Upper lobe of right lung (tissue), 1 donor: ENCODE data around the gene KNOP1. TPM values are rescaled to one million over a fixed set of nuclear protein-coding genes. Genes with fewer than 3 reads are reported as not detected.

Experiments used
- ATAC-seq: fragments of 200-7000 bp; cut with Tn5 transposase; one replicate; pipeline ENCODE4 v1.9.1; 2020; ENCODE audit warnings: mild to moderate bottlenecking, moderate library complexity
- DNase-seq: peaks from one replicate; pipeline ENCODE4 v3.0.0-alpha.2; 2020
- H3K27ac ChIP-seq: fragments of 200-600 bp; one replicate; pipeline ENCODE4 v1.8.0; 2022
- H3K27me3 ChIP-seq: fragments of 200-600 bp; one replicate; pipeline ENCODE4 v1.8.0; 2022; ENCODE audit warnings: mild to moderate bottlenecking
- H3K36me3 ChIP-seq: fragments of 200-600 bp; one replicate; pipeline ENCODE4 v1.8.0; 2022
- H3K4me1 ChIP-seq: fragments of 200-600 bp; one replicate; pipeline ENCODE4 v1.8.0; 2022
- H3K4me3 ChIP-seq: fragments of 200-600 bp; one replicate; pipeline ENCODE4 v1.8.0; 2022; ENCODE audit warnings: mild to moderate bottlenecking
- H3K9me3 ChIP-seq: fragments of 200-600 bp; one replicate; pipeline ENCODE4 v1.8.0; 2022
- CTCF ChIP-seq: fragments of 200-600 bp; IDR thresholded peaks from one replicate; pipeline ENCODE4 v1.8.0; 2022; ENCODE audit warnings: antibody characterized with exemption
- intact Hi-C: fragments of 100-400 bp; cut with DNase I; formaldehyde crosslinking; loops from one replicate; pipeline ENCODE4 v1.11.0; 2022
- total RNA-seq: library from RNA; stranded (reverse); fragmentation: NEBNext Ultra II Directional; extraction: Animal tissue kit (Norgen Biotek cat#: 25700); gene quantifications from one replicate; pipeline ENCODE4 v1.2.1, GENCODE V29; 2021
- donor health status: DM: no; HTN: yes; CAD: no; lungs with severe emphysema.

KNOP1 gene
- total RNA-seq, 1 donor from 2014 or later, result 12.2 TPM

- intact Hi-C loops, result no loop called here
Observed at GRCh38 chr16:19662351-19662750, 55.7 kb downstream of the KNOP1 start.

GRCh38 chr16:19660432-19660831 lies 57.6 kb downstream of the KNOP1 start:
- no peaks in the 10 kb centered on the region for H3K9me3 ChIP-seq
- no peaks in the 10 kb centered on the region for H3K27me3 ChIP-seq
- TF ChIP-seq CTCF, result no peak
- H3K36me3 ChIP-seq, result peaks cover 19% of the 10 kb centered on the region
- H3K4me3 ChIP-seq, result no peak overlapping the region
- H3K4me1 ChIP-seq, result no peaks in the 10 kb centered on the region
- ATAC-seq (no peak), DNase-seq (no peak)
- H3K27ac ChIP-seq, result no peak overlapping the region
- intact Hi-C loops, result no loop called here

More at GRCh38 chr16:19662351-19662750, 55.7 kb downstream of the KNOP1 start:
- Histone ChIP-seq H3K4me3 (no peak overlapping the region), H3K27me3 (no peaks in the 10 kb centered on the region), H3K4me1 (no peaks in the 10 kb centered on the region), H3K9me3 (no peaks in the 10 kb centered on the region), H3K36me3 (peaks cover 19% of the 10 kb centered on the region), H3K27ac (no peak overlapping the region)
- TF ChIP-seq CTCF, result no peak
- no peak for ATAC-seq
- DNase-seq, result no peak

GRCh38 chr16:19659554-19659953 lies 58.5 kb downstream of the KNOP1 start:
- H3K9me3 ChIP-seq, result no peaks in the 10 kb centered on the region
- H3K27me3 ChIP-seq, result no peaks in the 10 kb centered on the region
- intact Hi-C loops, result no loop called here
- DNase-seq, result no peak
- TF ChIP-seq CTCF, result peak; percentile 11
- no peak overlapping the region for H3K4me3 ChIP-seq
- no peaks in the 10 kb centered on the region for H3K4me1 ChIP-seq
- peaks cover 27% of the 10 kb centered on the region for H3K36me3 ChIP-seq
- H3K27ac ChIP-seq, result no peak overlapping the region
- ATAC-seq, result no peak

GRCh38 chr16:19657831-19658230 lies 60.2 kb downstream of the KNOP1 start:
- Histone ChIP-seq H3K9me3 (no peaks in the 10 kb centered on the region), H3K27ac (no peak overlapping the region), H3K27me3 (no peaks in the 10 kb centered on the region), H3K4me1 (no peaks in the 10 kb centered on the region), H3K36me3 (peaks cover 44% of the 10 kb centered on the region), H3K4me3 (no peak overlapping the region)
- no peak for TF ChIP-seq CTCF
- DNase-seq, result no peak
- intact Hi-C loops, result no loop called here
- ATAC-seq, result no peak

GRCh38 chr16:19655242-19655777 lies 62.7 kb downstream of the KNOP1 start:
- H3K36me3 ChIP-seq, result peaks cover 56% of the 10 kb centered on the region

More at GRCh38 chr16:19655242-19655777, 62.7 kb downstream of the KNOP1 start:
- no peak for ATAC-seq
- intact Hi-C loops, result no loop called here
- no peak for DNase-seq
- Histone ChIP-seq H3K4me1 (no peaks in the 10 kb centered on the region), H3K27ac (no peak overlapping the region), H3K9me3 (no peaks in the 10 kb centered on the region), H3K27me3 (no peaks in the 10 kb centered on the region), H3K4me3 (no peak overlapping the region)
- no peak for TF ChIP-seq CTCF
